GM19193 (cell line): Measurements from ENCODE around the gene PLAAT3.

Experiments used
- POLR2A ChIP-seq: IDR thresholded peaks from 4 replicates; pipeline ENCODE4 v1.6.1; 2011; ENCODE audit not compliant: insufficient read depth, insufficient read length; ENCODE audit errors: extremely low read depth

PLAAT3 gene

DNA sequence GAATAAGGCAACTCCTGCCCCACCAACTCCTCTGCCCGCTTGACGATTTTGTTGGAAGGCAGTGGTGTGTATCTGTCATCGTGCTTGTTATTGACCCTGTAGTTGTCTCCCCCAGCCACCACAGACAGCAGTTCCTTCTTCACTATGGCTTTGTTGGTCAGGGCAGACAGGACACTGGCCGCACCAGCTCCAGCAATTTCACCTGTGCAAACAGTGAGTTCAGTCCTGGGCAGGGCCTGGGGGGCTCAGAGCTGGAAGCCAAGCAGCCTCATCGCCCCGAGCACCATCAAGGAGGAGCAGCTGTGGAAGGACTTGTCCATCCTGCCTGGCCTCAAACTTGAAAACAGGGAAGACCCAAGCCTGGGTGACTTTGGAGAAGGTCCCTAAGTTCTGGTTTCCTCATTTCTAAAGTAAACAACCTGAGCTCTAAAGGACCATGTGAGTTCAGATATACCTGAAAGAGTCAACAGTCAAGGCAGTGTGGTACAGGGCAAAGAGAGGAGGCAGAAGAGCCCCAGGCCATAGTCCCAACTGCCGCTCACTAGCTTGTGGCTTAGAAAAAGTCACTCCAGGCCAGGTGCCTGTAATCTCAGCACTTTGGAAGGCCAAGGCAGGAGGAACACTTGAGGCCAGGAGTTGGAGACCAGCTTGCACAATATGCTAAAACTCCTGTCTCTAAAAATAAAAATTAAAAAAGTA, 55.6 kb downstream of the PLAAT3 start:
- TF ChIP-seq POLR2A = no peak

DNA sequence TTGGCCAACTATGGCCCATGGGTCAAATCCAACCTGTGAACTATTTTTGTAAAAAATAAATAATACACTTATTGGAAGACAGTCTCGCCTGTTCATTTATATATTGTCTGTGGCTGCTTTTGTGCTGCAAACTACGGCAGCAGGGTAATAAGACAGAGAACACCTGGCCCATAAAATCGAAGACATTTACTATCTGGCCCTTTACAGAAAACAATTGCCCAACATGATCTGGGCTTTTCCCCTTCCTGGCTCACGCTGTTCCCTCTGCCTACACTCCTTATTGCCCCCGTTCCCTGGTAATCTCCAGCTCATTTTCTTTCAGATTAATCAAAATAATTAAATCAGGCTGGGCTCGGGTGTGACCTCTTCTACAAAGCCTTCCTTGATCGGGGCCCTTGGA, 56.7 kb downstream of the PLAAT3 start:
- no peak for TF ChIP-seq POLR2A

DNA sequence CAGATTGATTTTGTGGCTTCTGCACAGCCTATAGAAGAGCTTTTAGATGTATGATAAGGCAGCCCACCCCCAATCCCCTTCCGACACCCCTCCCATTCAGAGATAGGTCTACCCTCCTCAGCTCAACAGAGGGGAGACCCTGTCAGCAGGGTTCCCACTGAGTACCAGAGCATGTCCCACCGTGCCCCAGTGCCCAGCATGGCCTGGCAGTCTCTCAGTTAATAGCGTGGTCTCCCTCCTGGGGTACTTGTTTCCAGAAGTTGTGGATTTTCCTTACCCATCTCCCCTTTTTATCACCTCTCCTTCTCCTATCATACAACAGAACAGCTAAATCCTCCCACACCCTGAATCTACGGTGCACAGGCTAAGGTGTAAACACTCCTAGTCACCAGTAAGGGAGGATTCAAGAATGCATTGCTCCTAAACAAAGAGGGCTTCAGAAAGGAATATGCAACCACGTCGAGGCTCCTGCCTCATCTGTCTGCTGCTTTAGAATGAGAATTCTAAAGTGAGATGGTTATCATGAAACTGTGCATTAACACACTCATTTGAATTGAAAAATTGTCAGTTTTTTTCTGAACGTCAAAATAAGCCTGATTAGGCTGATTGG, 57.7 kb downstream of the PLAAT3 start:
- no peak for TF ChIP-seq POLR2A

DNA sequence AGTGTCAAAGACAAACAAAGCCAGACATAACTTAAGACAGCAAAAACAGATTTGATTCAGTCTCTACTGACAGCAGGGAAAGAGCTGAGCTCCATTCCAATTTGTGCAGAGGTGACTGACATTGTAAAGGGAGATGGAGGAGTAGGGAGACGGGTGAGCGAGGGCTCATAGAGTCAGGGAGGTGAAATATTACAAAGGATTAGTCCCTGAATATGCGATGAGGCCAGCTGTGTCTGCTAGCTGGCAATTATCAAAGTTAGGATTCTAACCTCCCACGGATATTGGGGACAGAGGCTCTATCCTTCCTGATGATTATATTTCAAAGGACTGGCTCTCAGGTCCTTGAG, 59.4 kb downstream of the PLAAT3 start:
- no peak for TF ChIP-seq POLR2A

DNA sequence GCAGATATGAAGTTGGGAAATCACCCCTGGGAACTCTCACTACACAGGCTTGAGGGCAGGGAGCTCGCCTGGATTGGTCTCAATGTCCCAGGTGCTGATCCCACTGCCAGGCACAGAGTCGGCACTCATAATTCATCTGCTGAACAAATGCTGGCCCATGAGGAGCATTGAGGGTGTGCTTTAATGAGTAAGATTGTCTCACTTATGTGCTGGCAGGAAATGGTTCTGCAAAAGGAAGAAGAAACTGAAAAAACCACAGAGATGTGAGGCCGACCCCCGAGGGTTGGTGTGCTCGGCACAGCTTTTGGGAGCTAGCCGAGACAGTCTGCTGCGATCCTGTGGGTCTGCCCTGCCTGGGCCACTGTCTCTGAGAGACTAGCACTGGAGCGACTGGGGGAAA, 60.5 kb downstream of the PLAAT3 start:
- peak; percentile 47 for TF ChIP-seq POLR2A

DNA sequence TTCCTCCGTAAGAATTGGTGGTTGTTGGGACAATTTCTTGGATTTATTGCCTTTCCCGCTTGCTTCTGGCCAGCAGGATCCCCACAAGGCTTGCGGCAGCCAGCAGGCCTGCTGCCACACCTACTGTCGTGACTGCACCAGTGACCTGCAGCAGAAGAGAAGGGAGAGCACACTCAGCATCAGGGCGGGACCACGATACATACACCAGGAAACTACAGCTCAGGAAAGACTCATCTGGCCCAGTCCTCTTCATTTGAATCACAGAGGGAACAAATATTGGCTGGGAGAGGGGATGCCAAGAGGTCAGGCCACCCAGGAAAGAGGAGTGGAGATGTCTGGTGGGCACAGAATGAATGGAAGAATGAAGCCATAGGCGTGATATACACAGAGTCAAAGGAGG, 61.3 kb downstream of the PLAAT3 start:
- no peak for TF ChIP-seq POLR2A

DNA sequence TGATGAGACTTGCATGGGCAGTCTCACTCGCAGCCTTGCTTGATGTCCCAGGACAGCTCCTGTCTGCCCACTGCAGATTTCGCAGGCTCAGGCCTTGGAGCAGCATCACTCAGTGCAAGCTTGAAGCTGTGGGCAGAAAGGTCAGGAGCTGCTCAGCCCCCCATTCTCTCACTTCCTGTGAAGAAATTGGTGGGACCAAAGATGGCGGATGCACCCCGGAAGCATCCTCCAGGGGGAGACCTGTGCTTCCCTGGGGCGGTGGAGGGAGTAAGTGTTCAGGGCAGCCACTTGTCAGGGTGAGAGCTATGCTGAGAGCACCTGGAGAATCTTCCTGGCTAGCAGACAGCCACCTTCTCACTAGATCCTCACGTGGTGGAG, 62.4 kb downstream of the PLAAT3 start:
- no peak for TF ChIP-seq POLR2A

DNA sequence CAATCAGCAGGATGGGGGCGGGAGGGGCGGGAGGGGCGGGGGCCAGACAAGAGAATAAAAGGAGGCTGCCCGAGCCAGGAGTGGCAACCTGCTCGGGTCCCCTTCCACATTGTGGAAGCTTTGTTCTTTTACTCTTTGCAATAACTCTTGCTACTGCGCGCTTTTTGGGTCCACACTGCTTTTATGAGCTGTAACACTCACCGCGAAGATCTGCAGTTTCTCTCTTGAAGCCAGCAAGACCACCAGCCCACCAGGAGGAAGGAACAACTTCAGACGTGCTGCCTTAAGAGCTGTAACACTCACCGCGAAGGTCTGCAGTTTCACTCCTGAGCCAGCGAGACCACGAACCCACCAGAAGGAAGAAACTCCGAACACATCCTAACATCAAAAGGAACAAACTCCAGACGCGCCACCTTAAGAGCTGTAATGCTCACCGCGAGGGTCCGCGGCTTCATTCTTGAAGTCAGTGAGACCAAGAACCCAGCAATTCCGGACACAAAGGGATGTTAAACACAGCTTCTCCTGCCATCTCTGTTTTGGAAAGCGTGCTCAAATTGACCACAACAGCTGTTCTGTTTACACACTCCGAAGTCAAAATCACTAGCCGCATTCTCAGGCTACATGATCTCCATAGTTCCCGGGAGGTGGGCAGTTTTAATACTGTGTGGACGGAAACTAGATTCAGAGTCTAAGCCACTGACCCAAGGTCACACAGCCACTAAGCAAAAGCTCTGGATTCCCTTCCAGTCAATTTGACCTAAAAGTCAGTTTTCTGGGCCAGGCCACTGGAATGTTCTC, 62.9 kb downstream of the PLAAT3 start:
- no peak for TF ChIP-seq POLR2A

DNA sequence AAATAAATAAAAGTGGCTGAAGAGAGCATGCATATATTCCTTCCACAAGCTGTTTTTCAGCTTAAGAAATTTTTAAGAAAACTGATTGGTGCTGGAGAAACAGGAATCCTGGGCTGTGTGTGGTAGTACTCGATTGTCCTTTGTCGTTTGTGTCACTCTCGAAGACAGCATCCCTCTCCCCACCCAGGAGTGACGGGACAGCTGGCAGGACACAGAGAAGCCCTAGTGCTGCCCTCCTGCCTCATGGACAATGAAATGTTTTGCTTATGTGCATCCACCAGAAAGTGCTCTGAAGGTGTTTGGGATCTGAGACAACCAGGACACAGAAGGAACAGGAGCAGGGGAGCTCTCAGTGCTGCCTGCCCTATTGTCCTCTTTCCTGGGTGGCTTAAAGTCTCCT, 64.8 kb downstream of the PLAAT3 start:
- TF ChIP-seq POLR2A = no peak

DNA sequence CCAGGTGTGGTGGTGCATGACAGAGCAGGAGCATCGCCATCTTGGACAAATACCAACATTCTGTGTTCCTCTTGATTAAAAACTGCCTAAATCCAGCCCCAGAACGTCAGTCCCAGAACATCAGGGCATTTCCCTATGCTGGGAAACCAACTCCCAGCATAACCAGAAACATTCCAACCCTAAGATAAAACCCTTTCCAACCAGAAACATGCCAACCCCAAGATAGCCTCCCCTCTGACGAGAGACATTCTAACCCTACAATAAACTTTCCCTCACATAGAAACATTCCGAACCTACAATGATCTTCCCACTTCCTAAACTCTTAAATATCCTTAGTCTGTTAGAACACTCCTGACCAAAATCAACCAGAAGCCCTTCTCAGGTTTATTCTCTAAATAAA, 66.1 kb downstream of the PLAAT3 start:
- no peak for TF ChIP-seq POLR2A

DNA sequence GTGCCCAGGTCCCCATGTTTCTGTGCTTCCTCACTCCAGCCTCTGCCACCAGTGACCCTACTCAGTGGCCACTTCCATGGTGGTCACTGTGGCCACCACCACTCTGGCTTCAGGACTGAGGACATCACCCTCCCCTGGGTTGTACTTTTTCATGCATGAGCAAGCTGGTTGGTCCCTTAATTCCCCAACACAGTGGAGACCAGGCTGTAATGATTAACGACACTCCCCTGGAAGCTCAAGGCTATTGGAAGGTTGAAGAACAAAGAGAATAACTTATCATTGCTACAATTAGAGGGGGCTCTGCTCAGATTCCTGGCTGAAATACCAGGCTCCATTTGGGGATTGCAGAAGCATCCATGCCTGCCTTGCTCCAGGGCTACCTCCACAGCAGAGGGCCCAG, 67.2 kb downstream of the PLAAT3 start:
- TF ChIP-seq POLR2A = no peak

DNA sequence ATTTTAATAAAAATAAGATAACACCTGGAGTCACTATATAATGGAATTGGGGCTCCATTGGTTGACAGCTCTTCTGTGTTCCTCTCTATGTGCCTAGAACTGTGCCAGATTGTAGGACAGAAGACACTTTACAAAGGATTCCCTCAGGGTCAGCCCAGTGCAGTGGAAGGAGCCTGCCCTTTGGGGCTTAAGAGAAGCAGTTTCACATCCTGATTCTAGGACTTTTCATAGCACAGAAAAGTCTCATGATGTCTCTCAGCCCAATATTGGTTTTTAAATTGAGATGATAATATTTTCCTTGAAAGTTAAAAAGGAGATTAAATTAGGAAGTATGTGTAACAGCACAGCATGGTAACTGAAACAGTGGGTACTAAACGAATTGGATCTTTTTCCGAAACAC, 70.5 kb downstream of the PLAAT3 start:
- no peak for TF ChIP-seq POLR2A

DNA sequence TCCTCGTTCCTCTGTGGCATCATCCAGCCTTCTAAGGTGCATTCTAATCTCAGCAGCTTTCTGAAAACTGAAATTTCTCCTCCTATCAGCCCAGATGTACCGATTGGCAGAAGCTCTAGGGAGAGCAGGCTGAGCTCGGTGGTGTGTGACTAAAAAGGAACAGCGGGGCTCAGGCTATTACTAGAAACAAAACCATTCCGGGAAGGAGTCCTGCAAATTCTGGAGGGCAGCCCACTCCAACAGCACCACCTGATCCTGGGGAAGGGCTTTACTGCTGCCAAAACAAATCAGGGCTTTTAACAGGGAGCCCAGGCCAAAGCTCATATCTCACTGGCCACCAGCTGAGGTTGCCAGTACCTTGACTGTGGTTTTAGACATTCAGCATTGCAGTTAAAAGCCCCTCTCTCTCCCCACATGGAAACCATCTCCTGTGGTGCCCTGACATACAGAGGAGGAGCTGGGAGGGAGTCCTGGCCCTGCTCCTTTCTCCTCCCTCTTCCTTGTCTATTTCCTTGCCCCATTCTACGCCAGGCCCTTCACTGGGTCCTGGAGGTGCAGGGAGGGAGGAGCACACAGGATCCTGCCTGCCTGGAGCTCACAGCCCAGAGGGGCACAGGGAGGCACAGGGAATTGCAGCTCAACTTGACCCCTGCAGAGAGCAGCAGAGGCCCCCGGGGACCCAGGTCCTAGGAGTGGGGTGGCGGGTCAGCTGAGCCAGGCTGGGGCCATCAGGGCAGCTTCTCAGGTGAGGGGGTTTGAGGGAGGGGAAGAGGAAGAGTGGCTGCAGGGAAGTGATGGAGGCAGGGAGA, 76.7 kb downstream of the PLAAT3 start:
- no peak for TF ChIP-seq POLR2A

DNA sequence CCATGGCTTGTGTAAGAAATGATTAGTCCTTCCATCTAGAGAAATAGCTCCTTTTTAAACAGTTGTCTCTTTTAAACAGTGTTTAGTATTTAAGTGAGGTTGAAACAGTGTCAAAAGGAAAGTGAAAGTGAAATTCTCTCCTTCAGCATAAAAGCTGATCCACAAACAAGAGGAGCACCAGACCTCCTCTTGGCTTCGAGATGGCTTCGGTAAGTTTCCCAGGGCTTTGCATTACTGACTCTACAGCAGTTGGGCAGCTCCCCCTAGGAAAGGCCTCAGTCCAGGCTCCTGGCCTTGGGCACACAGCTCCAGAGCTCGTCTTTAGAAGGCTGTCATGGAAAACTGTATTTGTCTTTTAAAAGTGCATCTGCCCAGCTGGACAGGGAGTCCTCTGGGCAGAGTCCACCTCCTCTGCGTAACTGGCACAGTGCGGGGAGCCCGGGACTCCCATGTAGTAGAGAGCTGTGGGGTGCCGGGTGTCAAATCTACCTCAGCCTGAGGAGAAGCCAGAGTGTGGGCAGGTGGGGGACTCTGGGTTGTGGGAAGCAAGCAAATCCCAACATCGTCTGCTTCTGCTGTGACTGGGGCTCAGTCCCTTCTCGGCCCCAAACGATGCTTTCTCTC, 77.5 kb downstream of the PLAAT3 start, which contains the start of gene PLAAT4:
Gene PLAAT4, plus strand, starts transcription at position 140 of the 624 bp plus-strand sequence. Its CDS starts 61 bp downstream, at position 201.
- no peak for TF ChIP-seq POLR2A

DNA sequence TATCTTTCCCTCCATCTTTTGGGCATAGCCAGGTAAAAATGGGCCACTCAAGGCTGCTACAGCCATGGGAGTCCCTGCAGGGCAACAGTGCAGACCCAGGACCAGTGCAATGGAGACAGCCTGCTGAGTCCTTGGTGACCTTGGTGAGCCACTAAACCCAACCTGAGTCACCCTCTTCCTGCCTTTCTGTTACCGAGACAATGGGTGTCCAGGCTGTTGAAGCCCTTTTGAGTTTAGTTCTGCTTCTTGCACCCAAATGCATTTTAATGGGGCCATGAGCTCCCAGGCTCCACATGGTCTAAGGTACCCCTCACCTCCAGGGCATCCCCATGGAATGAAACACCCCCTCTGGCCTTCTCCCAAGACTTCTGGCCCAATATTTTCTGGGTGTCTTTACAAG, 78.5 kb downstream of the PLAAT3 start:
- TF ChIP-seq POLR2A = no peak
